ENCODE results near the gene PTPRQ.

Gene PTPRQ

GRCh38 chr12:80698847-80699542, 255.0 kb downstream of the PTPRQ start:
- no peak for DNase-seq
- TF ChIP-seq POLR2A (IDR thresholded peaks at IDR 0.05; ENCODE audit: low read length): no peak

GRCh38 chr12:80700327-80700726, 256.3 kb downstream of the PTPRQ start:
- no peak for TF ChIP-seq POLR2A (IDR thresholded peaks at IDR 0.05; ENCODE audit: low read length)
- no peak for TF ChIP-seq GATA1 (IDR thresholded peaks at IDR 0.05; ENCODE audit: low read depth, low read length)

GRCh38 chr12:80701388-80701787, 257.4 kb downstream of the PTPRQ start:
- no peak for TF ChIP-seq GATA1 (IDR thresholded peaks at IDR 0.05; ENCODE audit: low read depth, low read length)
- no peak for TF ChIP-seq POLR2A (IDR thresholded peaks at IDR 0.05; ENCODE audit: low read length)
- DNase-seq: no peak

More at GRCh38 chr12:80700327-80700726, 256.3 kb downstream of the PTPRQ start:
- no peak for DNase-seq

GRCh38 chr12:80702889-80703805, 259.1 kb downstream of the PTPRQ start:
- DNase-seq: no peak

GRCh38 chr12:80704420-80704819, 260.4 kb downstream of the PTPRQ start:
- TF ChIP-seq GATA1 (IDR thresholded peaks at IDR 0.05; ENCODE audit: low read depth, low read length) (no peak), POLR2A (IDR thresholded peaks at IDR 0.05; ENCODE audit: low read length) (no peak)
- DNase-seq: no peak

More at GRCh38 chr12:80702889-80703805, 259.1 kb downstream of the PTPRQ start:
- no peak for TF ChIP-seq GATA1 (IDR thresholded peaks at IDR 0.05; ENCODE audit: low read depth, low read length)
- no peak for TF ChIP-seq POLR2A (IDR thresholded peaks at IDR 0.05; ENCODE audit: low read length)

- no peak for TF ChIP-seq GATA1 (IDR thresholded peaks at IDR 0.05; ENCODE audit: low read depth, low read length)
- TF ChIP-seq POLR2A (IDR thresholded peaks at IDR 0.05; ENCODE audit: low read length): no peak
- DNase-seq: no peak
Observed at GRCh38 chr12:80707126-80707829, 263.2 kb downstream of the PTPRQ start, which contains the start of gene MYF6. Gene MYF6, plus strand, starts transcription at chr12:80707634. Its CDS starts 86 bp downstream, at chr12:80707720.

GRCh38 chr12:80707830-80708258, 263.8 kb downstream of the PTPRQ start:
- TF ChIP-seq POLR2A (IDR thresholded peaks at IDR 0.05; ENCODE audit: low read length) (no peak), GATA1 (IDR thresholded peaks at IDR 0.05; ENCODE audit: low read depth, low read length) (no peak)

GRCh38 chr12:80708259-80708974, 264.4 kb downstream of the PTPRQ start:
- TF ChIP-seq GATA1 (IDR thresholded peaks at IDR 0.05; ENCODE audit: low read depth, low read length) (no peak), POLR2A (IDR thresholded peaks at IDR 0.05; ENCODE audit: low read length) (no peak)
- no peak for DNase-seq

More at GRCh38 chr12:80707830-80708258, 263.8 kb downstream of the PTPRQ start:
- DNase-seq: no peak

- no peak for DNase-seq
Observed at GRCh38 chr12:80708975-80709328, 264.9 kb downstream of the PTPRQ start.

GRCh38 chr12:80709811-80710726, 266.0 kb downstream of the PTPRQ start:
- no peak for TF ChIP-seq GATA1 (IDR thresholded peaks at IDR 0.05; ENCODE audit: low read depth, low read length)
- no peak for TF ChIP-seq POLR2A (IDR thresholded peaks at IDR 0.05; ENCODE audit: low read length)
- peak; percentile 18 to 50 for DNase-seq

More at GRCh38 chr12:80708975-80709328, 264.9 kb downstream of the PTPRQ start:
- TF ChIP-seq POLR2A (IDR thresholded peaks at IDR 0.05; ENCODE audit: low read length): no peak
- TF ChIP-seq GATA1 (IDR thresholded peaks at IDR 0.05; ENCODE audit: low read depth, low read length): no peak

GRCh38 chr12:80710727-80711449, 266.9 kb downstream of the PTPRQ start:
- DNase-seq: no peak
- TF ChIP-seq GATA1 (IDR thresholded peaks at IDR 0.05; ENCODE audit: low read depth, low read length) (no peak), POLR2A (IDR thresholded peaks at IDR 0.05; ENCODE audit: low read length) (no peak)

- no peak for DNase-seq
- TF ChIP-seq POLR2A (IDR thresholded peaks at IDR 0.05; ENCODE audit: low read length) (no peak), GATA1 (IDR thresholded peaks at IDR 0.05; ENCODE audit: low read depth, low read length) (no peak)
Observed at GRCh38 chr12:80711866-80712265, 267.8 kb downstream of the PTPRQ start.
